ENCODE data around the gene PLB1. TPM values are rescaled to one million over a fixed set of nuclear protein-coding genes. Genes with fewer than 3 reads are reported as not detected.

PLB1 gene
- total RNA-seq, 1 experiment from 2014 or later, result 0.44 TPM

DNA sequence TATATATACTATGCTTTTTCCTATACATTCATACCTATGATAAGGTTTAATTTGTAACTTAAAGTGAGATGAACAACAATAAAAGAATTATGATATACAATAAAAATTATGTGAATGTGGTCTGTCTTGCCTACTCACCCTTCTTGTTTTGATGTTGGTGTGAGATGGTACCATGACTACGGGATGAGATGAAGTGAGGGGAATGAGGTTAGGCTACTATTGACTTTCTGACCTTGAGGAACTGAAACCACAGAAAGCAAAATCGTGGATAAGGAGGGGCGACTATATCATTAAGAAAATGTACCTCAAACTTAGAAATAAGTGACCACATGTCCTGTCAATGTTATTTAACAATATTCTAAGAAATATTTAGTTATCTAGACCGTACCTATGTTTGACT is 151.8 kb downstream of the PLB1 start (continued):
- TF ChIP-seq, protein P1, sequence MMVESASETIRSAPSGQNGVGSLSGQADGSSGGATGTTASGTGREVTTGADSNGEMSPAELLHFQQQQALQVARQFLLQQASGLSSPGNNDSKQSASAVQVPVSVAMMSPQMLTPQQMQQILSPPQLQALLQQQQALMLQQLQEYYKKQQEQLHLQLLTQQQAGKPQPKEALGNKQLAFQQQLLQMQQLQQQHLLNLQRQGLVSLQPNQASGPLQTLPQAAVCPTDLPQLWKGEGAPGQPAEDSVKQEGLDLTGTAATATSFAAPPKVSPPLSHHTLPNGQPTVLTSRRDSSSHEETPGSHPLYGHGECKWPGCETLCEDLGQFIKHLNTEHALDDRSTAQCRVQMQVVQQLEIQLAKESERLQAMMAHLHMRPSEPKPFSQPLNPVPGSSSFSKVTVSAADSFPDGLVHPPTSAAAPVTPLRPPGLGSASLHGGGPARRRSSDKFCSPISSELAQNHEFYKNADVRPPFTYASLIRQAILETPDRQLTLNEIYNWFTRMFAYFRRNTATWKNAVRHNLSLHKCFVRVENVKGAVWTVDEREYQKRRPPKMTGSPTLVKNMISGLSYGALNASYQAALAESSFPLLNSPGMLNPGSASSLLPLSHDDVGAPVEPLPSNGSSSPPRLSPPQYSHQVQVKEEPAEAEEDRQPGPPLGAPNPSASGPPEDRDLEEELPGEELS (CRISPR knock-in tag; IDR thresholded peaks at IDR 0.05), result no peak
- TF ChIP-seq PRRX2 (CRISPR knock-in tag; IDR thresholded peaks at IDR 0.05), result no peak
- TF ChIP-seq, protein P2, sequence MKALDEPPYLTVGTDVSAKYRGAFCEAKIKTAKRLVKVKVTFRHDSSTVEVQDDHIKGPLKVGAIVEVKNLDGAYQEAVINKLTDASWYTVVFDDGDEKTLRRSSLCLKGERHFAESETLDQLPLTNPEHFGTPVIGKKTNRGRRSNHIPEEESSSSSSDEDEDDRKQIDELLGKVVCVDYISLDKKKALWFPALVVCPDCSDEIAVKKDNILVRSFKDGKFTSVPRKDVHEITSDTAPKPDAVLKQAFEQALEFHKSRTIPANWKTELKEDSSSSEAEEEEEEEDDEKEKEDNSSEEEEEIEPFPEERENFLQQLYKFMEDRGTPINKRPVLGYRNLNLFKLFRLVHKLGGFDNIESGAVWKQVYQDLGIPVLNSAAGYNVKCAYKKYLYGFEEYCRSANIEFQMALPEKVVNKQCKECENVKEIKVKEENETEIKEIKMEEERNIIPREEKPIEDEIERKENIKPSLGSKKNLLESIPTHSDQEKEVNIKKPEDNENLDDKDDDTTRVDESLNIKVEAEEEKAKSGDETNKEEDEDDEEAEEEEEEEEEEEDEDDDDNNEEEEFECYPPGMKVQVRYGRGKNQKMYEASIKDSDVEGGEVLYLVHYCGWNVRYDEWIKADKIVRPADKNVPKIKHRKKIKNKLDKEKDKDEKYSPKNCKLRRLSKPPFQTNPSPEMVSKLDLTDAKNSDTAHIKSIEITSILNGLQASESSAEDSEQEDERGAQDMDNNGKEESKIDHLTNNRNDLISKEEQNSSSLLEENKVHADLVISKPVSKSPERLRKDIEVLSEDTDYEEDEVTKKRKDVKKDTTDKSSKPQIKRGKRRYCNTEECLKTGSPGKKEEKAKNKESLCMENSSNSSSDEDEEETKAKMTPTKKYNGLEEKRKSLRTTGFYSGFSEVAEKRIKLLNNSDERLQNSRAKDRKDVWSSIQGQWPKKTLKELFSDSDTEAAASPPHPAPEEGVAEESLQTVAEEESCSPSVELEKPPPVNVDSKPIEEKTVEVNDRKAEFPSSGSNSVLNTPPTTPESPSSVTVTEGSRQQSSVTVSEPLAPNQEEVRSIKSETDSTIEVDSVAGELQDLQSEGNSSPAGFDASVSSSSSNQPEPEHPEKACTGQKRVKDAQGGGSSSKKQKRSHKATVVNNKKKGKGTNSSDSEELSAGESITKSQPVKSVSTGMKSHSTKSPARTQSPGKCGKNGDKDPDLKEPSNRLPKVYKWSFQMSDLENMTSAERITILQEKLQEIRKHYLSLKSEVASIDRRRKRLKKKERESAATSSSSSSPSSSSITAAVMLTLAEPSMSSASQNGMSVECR (CRISPR knock-in tag; IDR thresholded peaks at IDR 0.05; ENCODE audit: borderline replicate concordance), result no peak
- TF ChIP-seq JAZF1 (CRISPR knock-in tag; IDR thresholded peaks at IDR 0.05), result no peak
- no peak for TF ChIP-seq MXD4 (CRISPR knock-in tag; IDR thresholded peaks at IDR 0.05; ENCODE audit: borderline replicate concordance)

DNA sequence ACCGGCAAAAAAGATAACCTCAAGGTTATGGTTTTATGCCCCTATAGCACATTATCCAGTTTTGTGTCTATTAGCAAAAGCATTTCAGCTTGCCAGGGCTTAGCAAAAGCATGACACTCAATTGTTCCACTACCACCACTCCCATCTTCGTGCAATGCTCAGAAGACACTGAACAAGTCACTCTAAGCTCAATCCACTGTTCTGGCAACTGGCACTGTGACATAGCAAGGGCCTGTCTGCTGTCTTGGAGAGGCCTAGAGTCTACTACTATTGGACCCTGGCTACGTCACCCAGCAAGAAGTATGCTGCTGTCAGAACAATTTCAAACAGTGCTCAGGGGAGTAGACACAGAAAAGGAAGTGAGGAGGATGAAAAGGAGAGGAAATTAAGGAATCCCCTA is 152.3 kb downstream of the PLB1 start:
- H3K4me1 Mint-ChIP-seq, result peaks cover 20% of the 10 kb centered on the region
- H3K27ac Mint-ChIP-seq, result no peak overlapping the region
- no peak overlapping the region for H3K4me3 Mint-ChIP-seq
- H3K9me3 Mint-ChIP-seq, result no peaks in the 10 kb centered on the region
- CTCF ChIA-PET, result no interaction called here
- ATAC-seq (no peak), DNase-seq (ENCODE audit: low spot score) (no peak)
- no peaks in the 10 kb centered on the region for H3K36me3 Mint-ChIP-seq
- POLR2A ChIA-PET, result no interaction called here
- H3K27me3 Mint-ChIP-seq (ENCODE audit: low read depth), result no peaks in the 10 kb centered on the region
- TF ChIP-seq, protein P3, sequence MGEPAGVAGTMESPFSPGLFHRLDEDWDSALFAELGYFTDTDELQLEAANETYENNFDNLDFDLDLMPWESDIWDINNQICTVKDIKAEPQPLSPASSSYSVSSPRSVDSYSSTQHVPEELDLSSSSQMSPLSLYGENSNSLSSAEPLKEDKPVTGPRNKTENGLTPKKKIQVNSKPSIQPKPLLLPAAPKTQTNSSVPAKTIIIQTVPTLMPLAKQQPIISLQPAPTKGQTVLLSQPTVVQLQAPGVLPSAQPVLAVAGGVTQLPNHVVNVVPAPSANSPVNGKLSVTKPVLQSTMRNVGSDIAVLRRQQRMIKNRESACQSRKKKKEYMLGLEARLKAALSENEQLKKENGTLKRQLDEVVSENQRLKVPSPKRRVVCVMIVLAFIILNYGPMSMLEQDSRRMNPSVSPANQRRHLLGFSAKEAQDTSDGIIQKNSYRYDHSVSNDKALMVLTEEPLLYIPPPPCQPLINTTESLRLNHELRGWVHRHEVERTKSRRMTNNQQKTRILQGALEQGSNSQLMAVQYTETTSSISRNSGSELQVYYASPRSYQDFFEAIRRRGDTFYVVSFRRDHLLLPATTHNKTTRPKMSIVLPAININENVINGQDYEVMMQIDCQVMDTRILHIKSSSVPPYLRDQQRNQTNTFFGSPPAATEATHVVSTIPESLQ (CRISPR knock-in tag; IDR thresholded peaks at IDR 0.05), result no peak
- TF ChIP-seq, protein P4, sequence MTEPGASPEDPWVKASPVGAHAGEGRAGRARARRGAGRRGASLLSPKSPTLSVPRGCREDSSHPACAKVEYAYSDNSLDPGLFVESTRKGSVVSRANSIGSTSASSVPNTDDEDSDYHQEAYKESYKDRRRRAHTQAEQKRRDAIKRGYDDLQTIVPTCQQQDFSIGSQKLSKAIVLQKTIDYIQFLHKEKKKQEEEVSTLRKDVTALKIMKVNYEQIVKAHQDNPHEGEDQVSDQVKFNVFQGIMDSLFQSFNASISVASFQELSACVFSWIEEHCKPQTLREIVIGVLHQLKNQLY (CRISPR knock-in tag; IDR thresholded peaks at IDR 0.05), result no peak
- no peak for TF ChIP-seq FOXP1 (CRISPR knock-in tag; IDR thresholded peaks at IDR 0.05; ENCODE audit: borderline replicate concordance)
- TF ChIP-seq, protein P5, sequence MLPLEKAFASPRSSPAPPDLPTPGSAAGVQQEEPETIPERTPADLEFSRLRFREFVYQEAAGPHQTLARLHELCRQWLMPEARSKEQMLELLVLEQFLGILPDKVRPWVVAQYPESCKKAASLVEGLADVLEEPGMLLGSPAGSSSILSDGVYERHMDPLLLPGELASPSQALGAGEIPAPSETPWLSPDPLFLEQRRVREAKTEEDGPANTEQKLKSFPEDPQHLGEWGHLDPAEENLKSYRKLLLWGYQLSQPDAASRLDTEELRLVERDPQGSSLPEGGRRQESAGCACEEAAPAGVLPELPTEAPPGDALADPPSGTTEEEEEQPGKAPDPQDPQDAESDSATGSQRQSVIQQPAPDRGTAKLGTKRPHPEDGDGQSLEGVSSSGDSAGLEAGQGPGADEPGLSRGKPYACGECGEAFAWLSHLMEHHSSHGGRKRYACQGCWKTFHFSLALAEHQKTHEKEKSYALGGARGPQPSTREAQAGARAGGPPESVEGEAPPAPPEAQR (CRISPR knock-in tag; IDR thresholded peaks at IDR 0.05), result no peak
- no peak for TF ChIP-seq ZBTB21 (CRISPR knock-in tag; IDR thresholded peaks at IDR 0.05; ENCODE audit: borderline replicate concordance)
- TF ChIP-seq EMX1 (CRISPR knock-in tag; IDR thresholded peaks at IDR 0.05), result no peak
- TF ChIP-seq, protein P6, sequence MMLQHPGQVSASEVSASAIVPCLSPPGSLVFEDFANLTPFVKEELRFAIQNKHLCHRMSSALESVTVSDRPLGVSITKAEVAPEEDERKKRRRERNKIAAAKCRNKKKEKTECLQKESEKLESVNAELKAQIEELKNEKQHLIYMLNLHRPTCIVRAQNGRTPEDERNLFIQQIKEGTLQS (CRISPR knock-in tag; conservative IDR thresholded peaks at IDR 0.05), result no peak
- TF ChIP-seq ATF1 (CRISPR knock-in tag; IDR thresholded peaks at IDR 0.05), result no peak
- no peak for TF ChIP-seq ZNF423 (CRISPR knock-in tag; IDR thresholded peaks at IDR 0.05)
- TF ChIP-seq NFATC4 (CRISPR knock-in tag; IDR thresholded peaks at IDR 0.05), result no peak
- TF ChIP-seq, protein P7, sequence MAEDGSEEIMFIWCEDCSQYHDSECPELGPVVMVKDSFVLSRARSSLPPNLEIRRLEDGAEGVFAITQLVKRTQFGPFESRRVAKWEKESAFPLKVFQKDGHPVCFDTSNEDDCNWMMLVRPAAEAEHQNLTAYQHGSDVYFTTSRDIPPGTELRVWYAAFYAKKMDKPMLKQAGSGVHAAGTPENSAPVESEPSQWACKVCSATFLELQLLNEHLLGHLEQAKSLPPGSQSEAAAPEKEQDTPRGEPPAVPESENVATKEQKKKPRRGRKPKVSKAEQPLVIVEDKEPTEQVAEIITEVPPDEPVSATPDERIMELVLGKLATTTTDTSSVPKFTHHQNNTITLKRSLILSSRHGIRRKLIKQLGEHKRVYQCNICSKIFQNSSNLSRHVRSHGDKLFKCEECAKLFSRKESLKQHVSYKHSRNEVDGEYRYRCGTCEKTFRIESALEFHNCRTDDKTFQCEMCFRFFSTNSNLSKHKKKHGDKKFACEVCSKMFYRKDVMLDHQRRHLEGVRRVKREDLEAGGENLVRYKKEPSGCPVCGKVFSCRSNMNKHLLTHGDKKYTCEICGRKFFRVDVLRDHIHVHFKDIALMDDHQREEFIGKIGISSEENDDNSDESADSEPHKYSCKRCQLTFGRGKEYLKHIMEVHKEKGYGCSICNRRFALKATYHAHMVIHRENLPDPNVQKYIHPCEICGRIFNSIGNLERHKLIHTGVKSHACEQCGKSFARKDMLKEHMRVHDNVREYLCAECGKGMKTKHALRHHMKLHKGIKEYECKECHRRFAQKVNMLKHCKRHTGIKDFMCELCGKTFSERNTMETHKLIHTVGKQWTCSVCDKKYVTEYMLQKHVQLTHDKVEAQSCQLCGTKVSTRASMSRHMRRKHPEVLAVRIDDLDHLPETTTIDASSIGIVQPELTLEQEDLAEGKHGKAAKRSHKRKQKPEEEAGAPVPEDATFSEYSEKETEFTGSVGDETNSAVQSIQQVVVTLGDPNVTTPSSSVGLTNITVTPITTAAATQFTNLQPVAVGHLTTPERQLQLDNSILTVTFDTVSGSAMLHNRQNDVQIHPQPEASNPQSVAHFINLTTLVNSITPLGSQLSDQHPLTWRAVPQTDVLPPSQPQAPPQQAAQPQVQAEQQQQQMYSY (CRISPR knock-in tag; IDR thresholded peaks at IDR 0.05), result no peak
- TF ChIP-seq, protein P8, sequence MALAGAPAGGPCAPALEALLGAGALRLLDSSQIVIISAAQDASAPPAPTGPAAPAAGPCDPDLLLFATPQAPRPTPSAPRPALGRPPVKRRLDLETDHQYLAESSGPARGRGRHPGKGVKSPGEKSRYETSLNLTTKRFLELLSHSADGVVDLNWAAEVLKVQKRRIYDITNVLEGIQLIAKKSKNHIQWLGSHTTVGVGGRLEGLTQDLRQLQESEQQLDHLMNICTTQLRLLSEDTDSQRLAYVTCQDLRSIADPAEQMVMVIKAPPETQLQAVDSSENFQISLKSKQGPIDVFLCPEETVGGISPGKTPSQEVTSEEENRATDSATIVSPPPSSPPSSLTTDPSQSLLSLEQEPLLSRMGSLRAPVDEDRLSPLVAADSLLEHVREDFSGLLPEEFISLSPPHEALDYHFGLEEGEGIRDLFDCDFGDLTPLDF (CRISPR knock-in tag; IDR thresholded peaks at IDR 0.05), result no peak
- no peak for TF ChIP-seq ETV6 (CRISPR knock-in tag; IDR thresholded peaks at IDR 0.05)
- TF ChIP-seq, protein P9, sequence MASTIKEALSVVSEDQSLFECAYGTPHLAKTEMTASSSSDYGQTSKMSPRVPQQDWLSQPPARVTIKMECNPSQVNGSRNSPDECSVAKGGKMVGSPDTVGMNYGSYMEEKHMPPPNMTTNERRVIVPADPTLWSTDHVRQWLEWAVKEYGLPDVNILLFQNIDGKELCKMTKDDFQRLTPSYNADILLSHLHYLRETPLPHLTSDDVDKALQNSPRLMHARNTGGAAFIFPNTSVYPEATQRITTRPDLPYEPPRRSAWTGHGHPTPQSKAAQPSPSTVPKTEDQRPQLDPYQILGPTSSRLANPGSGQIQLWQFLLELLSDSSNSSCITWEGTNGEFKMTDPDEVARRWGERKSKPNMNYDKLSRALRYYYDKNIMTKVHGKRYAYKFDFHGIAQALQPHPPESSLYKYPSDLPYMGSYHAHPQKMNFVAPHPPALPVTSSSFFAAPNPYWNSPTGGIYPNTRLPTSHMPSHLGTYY (CRISPR knock-in tag; IDR thresholded peaks at IDR 0.05), result no peak
